ENCODE results near the gene BMP2. TPM values are rescaled to one million over a fixed set of nuclear protein-coding genes. Genes with fewer than 3 reads are reported as not detected.

Gene BMP2
- total RNA-seq, 4 donors from 2014 or later: 16.7 to 109 (median 48.4) TPM

DNA sequence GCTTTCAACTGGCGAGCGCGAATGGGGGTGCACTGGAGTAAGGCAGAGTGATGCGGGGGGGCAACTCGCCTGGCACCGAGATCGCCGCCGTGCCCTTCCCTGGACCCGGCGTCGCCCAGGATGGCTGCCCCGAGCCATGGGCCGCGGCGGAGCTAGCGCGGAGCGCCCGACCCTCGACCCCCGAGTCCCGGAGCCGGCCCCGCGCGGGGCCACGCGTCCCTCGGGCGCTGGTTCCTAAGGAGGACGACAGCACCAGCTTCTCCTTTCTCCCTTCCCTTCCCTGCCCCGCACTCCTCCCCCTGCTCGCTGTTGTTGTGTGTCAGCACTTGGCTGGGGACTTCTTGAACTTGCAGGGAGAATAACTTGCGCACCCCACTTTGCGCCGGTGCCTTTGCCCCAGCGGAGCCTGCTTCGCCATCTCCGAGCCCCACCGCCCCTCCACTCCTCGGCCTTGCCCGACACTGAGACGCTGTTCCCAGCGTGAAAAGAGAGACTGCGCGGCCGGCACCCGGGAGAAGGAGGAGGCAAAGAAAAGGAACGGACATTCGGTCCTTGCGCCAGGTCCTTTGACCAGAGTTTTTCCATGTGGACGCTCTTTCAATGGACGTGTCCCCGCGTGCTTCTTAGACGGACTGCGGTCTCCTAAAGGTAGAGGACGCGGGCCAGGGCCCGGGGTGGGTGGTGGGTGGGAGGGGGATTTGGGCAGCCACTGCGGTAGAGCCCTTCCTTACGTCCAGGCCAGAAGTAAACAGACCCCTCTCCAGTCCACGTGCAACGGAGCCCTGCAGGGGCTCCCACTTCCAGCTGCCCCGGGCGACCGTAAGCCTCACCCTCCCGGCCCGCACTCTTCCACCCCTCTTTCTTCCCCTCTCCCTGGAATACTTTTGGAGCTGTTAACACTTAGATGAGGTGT is 998 bp downstream of the BMP2 start:
- intact Hi-C loops (cut with DNase I; ENCODE audit: low total_unique reads): no loop called here
- Histone ChIP-seq H3K4me1 (peaks cover 0 to 36% (median 16%) of the 10 kb centered on the region in 4 donors), H3K9me3 (no peaks in the 10 kb centered on the region), H3K36me3 (no peaks in the 10 kb centered on the region), H3K27me3 (peaks cover 4% of the 10 kb centered on the region), H3K4me3 (peak overlapping the region; percentile 65 to 74 (median 70)), H3K27ac (peak overlapping the region; percentile 83 to 91 (median 86))
- in situ Hi-C loops (cut with MboI; ENCODE audit: low pct_ligation_motif_present in 1 of 4, low pct_unique_long_range_greater_than_20kb in 1 of 4, low sequenced_read_pairs in 3 of 4): loop anchor here in 2 of 4 donors (10.0 to 25.0 kb wide), 2 partner anchors 134 to 519 kb away; no protein-coding TSS in a partner anchor
- 7 to 13% methylated on average over 6 to 64 of the region's 70 CpGs for WGBS, 2 donors (ENCODE audit: low coverage in 1 of 2)
- TF ChIP-seq CTCF (IDR thresholded peaks at IDR 0.05) (no peak), POLR2A (IDR thresholded peaks at IDR 0.05) (no peak), EP300 (IDR thresholded peaks at IDR 0.05; ENCODE audit: low read depth) (no peak), POLR2AphosphoS5 (IDR thresholded peaks at IDR 0.05) (no peak)
- DNase-seq: peak; percentile 27

GRCh38 chr20:6769903-6770785 is 2.7 kb downstream of the BMP2 start:
- no peaks in the 10 kb centered on the region for H3K36me3 ChIP-seq
- H3K27me3 ChIP-seq: peaks cover 4% of the 10 kb centered on the region
- intact Hi-C loops (cut with DNase I; ENCODE audit: low total_unique reads) (no loop called here), in situ Hi-C loops (cut with MboI; ENCODE audit: low pct_ligation_motif_present in 1 of 4, low pct_unique_long_range_greater_than_20kb in 1 of 4, low sequenced_read_pairs in 3 of 4) (loop anchor here in 3 of 4 donors (10.0 to 25.0 kb wide), 2 partner anchors 135 to 517 kb away; no protein-coding TSS in a partner anchor)
- H3K4me3 ChIP-seq: peak overlapping the region; percentile 38 to 71 (median 67)
- DNase-seq: peak; percentile 65
- 11% methylated on average over 48 of the region's 55 CpGs; no CpG with 5 or more reads in 1 of the 2 donors for WGBS, 2 donors (ENCODE audit: low coverage in 1 of 2)
- TF ChIP-seq EP300 (IDR thresholded peaks at IDR 0.05; ENCODE audit: low read depth) (no peak), POLR2AphosphoS5 (IDR thresholded peaks at IDR 0.05) (peak in 1 of 3 donors; percentile 15)
- peak overlapping the region in 3 of 4 donors; percentile 47 to 91 (median 87) for H3K27ac ChIP-seq
- peaks cover 0 to 35% (median 16%) of the 10 kb centered on the region in 4 donors for H3K4me1 ChIP-seq
- H3K9me3 ChIP-seq: no peaks in the 10 kb centered on the region

DNA sequence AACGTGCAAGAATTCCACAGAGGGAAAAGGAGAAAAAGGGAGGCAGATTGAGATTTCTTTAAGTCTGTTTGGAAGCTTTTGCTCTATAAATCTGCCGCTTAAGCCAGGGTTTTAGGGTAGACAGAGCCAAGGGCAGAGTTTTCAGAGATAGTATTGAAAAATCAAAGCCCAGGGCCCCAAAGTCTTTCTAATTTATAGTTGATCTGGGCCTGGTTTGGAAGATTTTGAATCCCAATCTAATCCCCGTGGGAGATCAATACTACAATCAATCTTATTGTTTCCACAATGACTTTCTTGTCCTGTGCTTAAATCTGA is 3.3 kb downstream of the BMP2 start:
- H3K36me3 ChIP-seq: no peaks in the 10 kb centered on the region
- in situ Hi-C loops (cut with MboI; ENCODE audit: low pct_ligation_motif_present in 1 of 4, low pct_unique_long_range_greater_than_20kb in 1 of 4, low sequenced_read_pairs in 3 of 4) (loop anchor here in 3 of 4 donors (10.0 to 25.0 kb wide), 2 partner anchors 136 to 517 kb away; no protein-coding TSS in a partner anchor), intact Hi-C loops (cut with DNase I; ENCODE audit: low total_unique reads) (no loop called here)
- WGBS, 2 donors (ENCODE audit: low coverage in 1 of 2): 33 to 35% methylated on average over 3 of the region's 3 CpGs
- H3K4me3 ChIP-seq: peak overlapping the region in 3 of 4 donors; percentile 65 to 71 (median 69)
- H3K27ac ChIP-seq: no peak overlapping the region
- H3K27me3 ChIP-seq: peaks cover 4% of the 10 kb centered on the region
- TF ChIP-seq CTCF (IDR thresholded peaks at IDR 0.05) (no peak), POLR2A (IDR thresholded peaks at IDR 0.05) (no peak), POLR2AphosphoS5 (IDR thresholded peaks at IDR 0.05) (no peak), EP300 (IDR thresholded peaks at IDR 0.05; ENCODE audit: low read depth) (no peak)
- no peaks in the 10 kb centered on the region for H3K9me3 ChIP-seq
- DNase-seq: no peak
- peaks cover 0 to 30% (median 12%) of the 10 kb centered on the region in 4 donors for H3K4me1 ChIP-seq

- H3K36me3 ChIP-seq: peaks cover 0 to 8% (median 0%) of the 10 kb centered on the region in 4 donors
- in situ Hi-C loops (cut with MboI; ENCODE audit: low pct_ligation_motif_present in 1 of 4, low pct_unique_long_range_greater_than_20kb in 1 of 4, low sequenced_read_pairs in 3 of 4): no loop called here
- H3K27me3 ChIP-seq: no peaks in the 10 kb centered on the region
- no peaks in the 10 kb centered on the region for H3K9me3 ChIP-seq
- TF ChIP-seq CTCF (IDR thresholded peaks at IDR 0.05): no peak
- TF ChIP-seq EP300 (IDR thresholded peaks at IDR 0.05; ENCODE audit: low read depth): no peak
- TF ChIP-seq POLR2AphosphoS5 (IDR thresholded peaks at IDR 0.05): no peak
- no peak for TF ChIP-seq POLR2A (IDR thresholded peaks at IDR 0.05)
- 42 to 48% methylated on average over 5 of the region's 5 CpGs for whole genome bisulfite sequencing, 2 donors (ENCODE audit: low coverage in 1 of 2)
- H3K4me1 ChIP-seq: peaks cover 0 to 37% (median 9%) of the 10 kb centered on the region in 4 donors
- intact Hi-C loops (cut with DNase I; ENCODE audit: low total_unique reads): no loop called here
- H3K4me3 ChIP-seq: no peak overlapping the region
- no peak overlapping the region for H3K27ac ChIP-seq
- DNase-seq: no peak
Observed at GRCh38 chr20:6780433-6781190, 13.1 kb downstream of the BMP2 start.

Measured in transverse colon (tissue), 4 donors.